ENCODE data around the gene DLG2.

The DLG2 gene

GRCh38 chr11:83728281-83728680 is 1898.9 kb downstream of the DLG2 start:
- peaks cover 48% of the 10 kb centered on the region for H3K4me1 ChIP-seq (ENCODE audit: insufficient read depth, low read length, severe bottlenecking)
- no peaks in the 10 kb centered on the region for H3K36me3 ChIP-seq (ENCODE audit: insufficient read depth, low read length)
- no peak overlapping the region for H3K9ac ChIP-seq (ENCODE audit: low read length)
- no peak overlapping the region for H3K4me3 ChIP-seq (ENCODE audit: low read depth, low read length, poor library complexity, severe bottlenecking)
- H3K9me2 ChIP-seq (ENCODE audit: low read depth, low read length) = no peaks in the 10 kb centered on the region
- H4K20me1 ChIP-seq (ENCODE audit: insufficient read depth, low read length) = no peaks in the 10 kb centered on the region
- no peak for TF ChIP-seq EZH2 (IDR thresholded peaks at IDR 0.05; ENCODE audit: borderline replicate concordance, low read length)
- no peak overlapping the region for H3K4me2 ChIP-seq (ENCODE audit: low read length)
- no peaks in the 10 kb centered on the region for H3K79me2 ChIP-seq (ENCODE audit: insufficient read depth, low read length)
- H3K9me3 ChIP-seq (ENCODE audit: low read length) = no peaks in the 10 kb centered on the region
- H3K27me3 ChIP-seq (ENCODE audit: insufficient read depth, low read length) = no peaks in the 10 kb centered on the region
- H3K27ac ChIP-seq (ENCODE audit: low read depth, low read length, poor library complexity, severe bottlenecking) = no peak overlapping the region
- H2AFZ ChIP-seq (ENCODE audit: low read length) = no peak overlapping the region
- no peaks in the 10 kb centered on the region for H3F3A ChIP-seq (ENCODE audit: insufficient read depth, low read length)

- Histone ChIP-seq H4K20me1 (ENCODE audit: insufficient read depth, low read length) (no peaks in the 10 kb centered on the region), H2AFZ (ENCODE audit: low read length) (no peak overlapping the region), H3K4me2 (ENCODE audit: low read length) (no peak overlapping the region), H3K9ac (ENCODE audit: low read length) (no peak overlapping the region), H3K9me3 (ENCODE audit: low read length) (no peaks in the 10 kb centered on the region), H3K4me3 (ENCODE audit: low read depth, low read length, poor library complexity, severe bottlenecking) (no peak overlapping the region), H3K27me3 (ENCODE audit: insufficient read depth, low read length) (no peaks in the 10 kb centered on the region), H3F3A (ENCODE audit: insufficient read depth, low read length) (no peaks in the 10 kb centered on the region), H3K79me2 (ENCODE audit: insufficient read depth, low read length) (no peaks in the 10 kb centered on the region), H3K9me2 (ENCODE audit: low read depth, low read length) (no peaks in the 10 kb centered on the region), H3K4me1 (ENCODE audit: insufficient read depth, low read length, severe bottlenecking) (peaks cover 58% of the 10 kb centered on the region), H3K36me3 (ENCODE audit: insufficient read depth, low read length) (no peaks in the 10 kb centered on the region), H3K27ac (ENCODE audit: low read depth, low read length, poor library complexity, severe bottlenecking) (peak overlapping the region; percentile 49)
- TF ChIP-seq CTCF (IDR thresholded peaks at IDR 0.05; ENCODE audit: low read length) (no peak), EZH2 (IDR thresholded peaks at IDR 0.05; ENCODE audit: borderline replicate concordance, low read length) (no peak)
Measured at GRCh38 chr11:83727251-83727650, 1899.9 kb downstream of the DLG2 start.

GRCh38 chr11:83726316-83726715 is 1900.8 kb downstream of the DLG2 start:
- H3K9ac ChIP-seq (ENCODE audit: low read length) = no peak overlapping the region; the same call in 1 of the 2 replicates
- H3F3A ChIP-seq (ENCODE audit: insufficient read depth, low read length) = no peaks in the 10 kb centered on the region
- no peaks in the 10 kb centered on the region for H3K9me2 ChIP-seq (ENCODE audit: low read depth, low read length)
- no peaks in the 10 kb centered on the region for H4K20me1 ChIP-seq (ENCODE audit: insufficient read depth, low read length)
- H3K79me2 ChIP-seq (ENCODE audit: insufficient read depth, low read length) = no peaks in the 10 kb centered on the region
- TF ChIP-seq EZH2 (IDR thresholded peaks at IDR 0.05; ENCODE audit: borderline replicate concordance, low read length) (no peak), CTCF (IDR thresholded peaks at IDR 0.05; ENCODE audit: low read length) (no peak)
- H3K4me1 ChIP-seq (ENCODE audit: insufficient read depth, low read length, severe bottlenecking) = peaks cover 65% of the 10 kb centered on the region
- H2AFZ ChIP-seq (ENCODE audit: low read length) = no peak overlapping the region
- H3K27me3 ChIP-seq (ENCODE audit: insufficient read depth, low read length) = no peaks in the 10 kb centered on the region
- H3K4me3 ChIP-seq (ENCODE audit: low read depth, low read length, poor library complexity, severe bottlenecking) = no peak overlapping the region
- peak overlapping the region; percentile 49 for H3K27ac ChIP-seq (ENCODE audit: low read depth, low read length, poor library complexity, severe bottlenecking)
- H3K36me3 ChIP-seq (ENCODE audit: insufficient read depth, low read length) = no peaks in the 10 kb centered on the region
- H3K9me3 ChIP-seq (ENCODE audit: low read length) = no peaks in the 10 kb centered on the region
- peak overlapping the region; percentile 83; the same call in 1 of the 2 replicates for H3K4me2 ChIP-seq (ENCODE audit: low read length)

GRCh38 chr11:83725728-83726127 is 1901.4 kb downstream of the DLG2 start:
- peak overlapping the region; percentile 83 for H3K4me2 ChIP-seq (ENCODE audit: low read length)
- H3K9me3 ChIP-seq (ENCODE audit: low read length) = no peaks in the 10 kb centered on the region
- H3K79me2 ChIP-seq (ENCODE audit: insufficient read depth, low read length) = no peaks in the 10 kb centered on the region
- no peaks in the 10 kb centered on the region for H3K9me2 ChIP-seq (ENCODE audit: low read depth, low read length)
- H3K27me3 ChIP-seq (ENCODE audit: insufficient read depth, low read length) = no peaks in the 10 kb centered on the region
- TF ChIP-seq EZH2 (IDR thresholded peaks at IDR 0.05; ENCODE audit: borderline replicate concordance, low read length) (no peak), CTCF (IDR thresholded peaks at IDR 0.05; ENCODE audit: low read length) (no peak)
- no peaks in the 10 kb centered on the region for H4K20me1 ChIP-seq (ENCODE audit: insufficient read depth, low read length)
- H3K36me3 ChIP-seq (ENCODE audit: insufficient read depth, low read length) = no peaks in the 10 kb centered on the region
- H3K4me1 ChIP-seq (ENCODE audit: insufficient read depth, low read length, severe bottlenecking) = peaks cover 71% of the 10 kb centered on the region
- H3K9ac ChIP-seq (ENCODE audit: low read length) = peak overlapping the region; percentile 57; the same call in 1 of the 2 replicates
- H3K27ac ChIP-seq (ENCODE audit: low read depth, low read length, poor library complexity, severe bottlenecking) = peak overlapping the region; percentile 49
- peak overlapping the region; percentile 59 for H3K4me3 ChIP-seq (ENCODE audit: low read depth, low read length, poor library complexity, severe bottlenecking)
- H3F3A ChIP-seq (ENCODE audit: insufficient read depth, low read length) = no peaks in the 10 kb centered on the region
- H2AFZ ChIP-seq (ENCODE audit: low read length) = peak overlapping the region; percentile 48; the same call in 1 of the 2 replicates

Data from OCI-LY1 (cell line).